Activated CD4-positive, alpha-beta T cell treated with anti-CD3 and anti-CD28 coated beads, Interleukin-2, Interleukin-4, amounts not matched to agents 100 ng/mL and 50 ng/mL, durations not matched to agents 16 hours and 8 hours (primary cell): ENCODE measurements around the gene ACOXL.

ENCODE experiments used
- DNase-seq: peaks from one replicate; pipeline ENCODE4 v3.0.0-alpha.2; 2020; ENCODE audit warnings: low spot score

ACOXL gene

GRCh38 chr2:110876167-110876999 lies 144.0 kb downstream of the ACOXL start:
- DNase-seq = no peak

GRCh38 chr2:110877031-110877827 lies 144.9 kb downstream of the ACOXL start:
- no peak for DNase-seq

GRCh38 chr2:110878150-110878549 lies 145.8 kb downstream of the ACOXL start:
- DNase-seq = no peak

GRCh38 chr2:110881908-110882307 lies 149.5 kb downstream of the ACOXL start:
- peak; percentile 52 for DNase-seq

- DNase-seq = no peak
Measured at GRCh38 chr2:110883406-110883805, 151.0 kb downstream of the ACOXL start.

- no peak for DNase-seq
Measured at GRCh38 chr2:110885256-110885655, 152.9 kb downstream of the ACOXL start.

GRCh38 chr2:110886826-110887573 lies 154.6 kb downstream of the ACOXL start:
- DNase-seq = no peak

GRCh38 chr2:110888411-110888810 lies 156.0 kb downstream of the ACOXL start:
- DNase-seq = no peak

- no peak for DNase-seq
Measured at GRCh38 chr2:110891626-110892025, 159.3 kb downstream of the ACOXL start.

GRCh38 chr2:110896226-110896625 lies 163.9 kb downstream of the ACOXL start:
- DNase-seq = no peak

GRCh38 chr2:110897966-110898365 lies 165.6 kb downstream of the ACOXL start:
- DNase-seq = no peak

- no peak for DNase-seq
Measured at GRCh38 chr2:110900191-110900590, 167.8 kb downstream of the ACOXL start.

GRCh38 chr2:110903548-110903947 lies 171.2 kb downstream of the ACOXL start:
- no peak for DNase-seq

- no peak for DNase-seq
Measured at GRCh38 chr2:110904116-110904778, 171.9 kb downstream of the ACOXL start.

GRCh38 chr2:110904779-110905148 lies 172.4 kb downstream of the ACOXL start:
- DNase-seq = no peak

GRCh38 chr2:110905217-110905616 lies 172.8 kb downstream of the ACOXL start:
- DNase-seq = no peak

- no peak for DNase-seq
Measured at GRCh38 chr2:110906613-110907298, 174.4 kb downstream of the ACOXL start.

GRCh38 chr2:110909501-110909900 lies 177.1 kb downstream of the ACOXL start:
- DNase-seq = no peak

GRCh38 chr2:110910423-110910822 lies 178.1 kb downstream of the ACOXL start:
- DNase-seq = no peak

- no peak for DNase-seq
Measured at GRCh38 chr2:110919738-110920137, 187.4 kb downstream of the ACOXL start.

- no peak for DNase-seq
Measured at GRCh38 chr2:110925479-110925878, 193.1 kb downstream of the ACOXL start.
